CD4-positive, alpha-beta T cell treated with Interleukin-15 for 1 hour (primary cell): ENCODE data around the gene ACOT2.
A peak's percentile ranks its signal among the peaks of the same experiment; 100 is the strongest.
"Not testable (repeated sequence)": the region's sequence is repeated elsewhere in the genome, so short reads cannot be mapped to it uniquely, and the experiment has no call there.

Experiments
- DNase-seq: peaks from one replicate; pipeline ENCODE4 v3.0.0-alpha.2; 2020

ACOT2 gene

DNA sequence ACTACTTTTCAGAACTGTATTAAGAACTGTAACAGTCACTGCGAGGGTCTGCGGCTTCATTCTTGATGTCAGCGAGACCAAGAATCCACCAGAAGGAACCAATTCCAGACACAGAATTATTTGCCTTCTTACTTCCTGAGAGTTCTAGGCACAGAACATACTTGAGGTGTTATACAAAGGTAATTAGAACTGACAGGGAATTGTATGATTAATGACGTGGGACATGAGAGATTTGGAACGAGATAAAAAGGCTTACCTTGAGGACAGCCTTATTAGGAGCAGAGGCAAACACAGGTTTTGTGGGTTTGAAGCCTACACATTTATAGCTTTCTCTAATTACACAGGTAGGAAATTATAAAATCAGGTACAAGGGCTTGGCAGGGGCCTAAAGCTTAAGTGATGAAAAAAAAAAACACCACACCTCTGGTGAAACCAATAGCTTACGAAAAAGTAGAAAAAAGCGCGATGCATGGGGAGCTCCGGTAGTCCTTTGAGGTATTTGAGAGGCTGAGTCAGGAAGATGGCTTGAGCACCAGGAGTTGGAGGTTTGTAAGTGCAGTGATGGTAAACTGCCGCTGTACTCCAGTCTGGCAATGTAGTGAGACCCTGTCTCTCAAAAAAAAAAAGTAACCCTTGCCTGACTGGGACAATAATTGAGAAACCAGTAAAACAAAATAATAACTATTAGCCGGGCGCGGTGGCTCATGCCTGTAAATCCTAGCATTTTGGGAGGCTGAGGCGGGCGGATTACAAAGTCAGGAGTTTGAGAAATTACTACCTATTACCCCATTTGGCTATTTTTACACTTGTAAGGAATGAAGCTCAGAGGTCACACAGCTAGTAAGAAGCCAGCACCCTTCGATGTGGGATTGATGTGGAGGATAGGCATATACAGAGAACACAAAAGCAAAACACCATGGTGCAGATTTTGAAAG is 795 bp upstream of the ACOT2 start:
- no peak for DNase-seq

GRCh38 chr14:73568886-73569184 is 178 bp upstream of the ACOT2 start:
- DNase-seq: not testable (repeated sequence)

GRCh38 chr14:73570913-73571312 is 1.9 kb downstream of the ACOT2 start:
- DNase-seq: peak; percentile 65

GRCh38 chr14:73573034-73573433 is 4.0 kb downstream of the ACOT2 start:
- not testable (repeated sequence) for DNase-seq

- not testable (repeated sequence) for DNase-seq
Observed at GRCh38 chr14:73573740-73574139, 4.7 kb downstream of the ACOT2 start.

DNA sequence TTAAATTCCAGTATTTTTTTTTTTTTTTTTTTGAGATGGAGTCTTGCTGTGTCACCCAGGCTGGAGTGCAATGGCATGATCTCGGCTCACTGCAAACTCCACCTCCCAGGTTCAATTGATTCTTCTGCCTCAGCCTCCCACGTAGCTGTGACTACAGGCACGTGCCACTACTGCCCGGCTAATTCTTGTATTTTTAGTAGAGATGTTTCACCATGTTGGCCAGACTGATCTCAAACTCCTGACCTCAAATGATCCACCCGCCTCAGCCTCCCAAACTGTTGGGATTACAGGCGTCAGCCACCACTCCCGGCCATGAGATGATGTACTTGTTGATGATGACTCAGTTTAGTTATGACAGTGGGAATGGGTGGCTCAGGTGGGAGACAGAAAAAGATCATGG is 5.2 kb downstream of the ACOT2 start:
- not testable (repeated sequence) for DNase-seq

- DNase-seq: no peak
Observed at GRCh38 chr14:73576391-73576790, 7.4 kb downstream of the ACOT2 start.

DNA sequence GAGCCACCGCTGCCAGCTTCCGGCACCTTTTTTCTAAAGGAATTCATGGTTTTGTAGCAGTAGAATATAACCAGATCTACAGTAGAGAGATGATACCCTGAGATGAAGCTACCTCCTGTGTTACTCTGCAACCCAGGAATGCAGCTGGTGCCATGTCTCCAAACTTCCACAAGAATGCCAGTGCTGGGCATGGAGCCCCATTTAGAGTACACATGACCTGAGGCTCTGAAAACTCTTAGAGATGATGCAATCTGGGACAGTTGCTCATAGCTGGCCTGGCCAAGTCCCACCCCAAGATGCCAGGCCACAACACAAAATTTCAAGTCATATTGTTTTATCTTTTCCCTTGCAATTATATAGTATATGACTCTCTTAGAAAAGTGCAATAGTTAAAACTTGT is 8.2 kb downstream of the ACOT2 start:
- DNase-seq: not testable (repeated sequence)

DNA sequence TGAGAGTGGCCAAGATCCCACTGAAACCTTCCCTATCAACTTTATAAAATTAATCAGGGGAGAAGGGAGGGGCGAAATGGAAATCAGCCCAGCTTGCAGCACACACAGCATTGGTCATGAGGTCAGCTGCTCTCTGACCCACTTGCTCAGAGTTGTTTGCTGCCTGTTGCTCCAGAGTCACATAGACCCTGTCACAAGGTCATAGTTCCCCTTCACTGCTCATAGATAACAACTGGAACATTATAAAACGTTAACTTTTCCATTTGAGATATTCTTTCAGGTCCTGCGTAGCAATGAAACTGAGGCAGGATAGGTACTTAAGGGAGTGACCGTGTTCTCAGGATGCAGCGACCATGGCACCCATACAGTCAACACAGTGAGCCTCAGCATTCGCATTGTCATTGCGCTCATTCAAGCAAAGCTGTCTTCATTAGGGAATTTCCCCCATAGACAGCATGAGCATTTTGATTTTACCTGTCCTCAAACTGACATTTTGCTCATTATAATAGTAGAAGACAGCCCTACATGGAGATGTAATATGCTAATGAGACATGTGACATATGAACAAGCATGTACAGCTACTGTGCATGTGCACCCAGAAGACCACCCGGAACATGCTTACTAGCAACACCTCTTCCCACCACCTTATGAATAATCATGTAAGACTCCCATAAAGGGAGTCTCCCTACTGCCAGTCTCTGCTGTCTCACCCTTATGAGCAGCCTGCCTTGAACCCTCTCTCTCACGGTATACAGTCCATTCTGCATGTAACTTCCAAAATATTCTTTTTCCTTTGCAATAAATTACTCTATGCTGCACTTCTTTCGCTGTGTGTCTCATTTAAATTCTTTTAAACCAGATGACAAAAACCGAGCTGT is 13.3 kb downstream of the ACOT2 start:
- DNase-seq: not testable (repeated sequence)

GRCh38 chr14:73588695-73589094 is 19.7 kb downstream of the ACOT2 start:
- DNase-seq: no peak

DNA sequence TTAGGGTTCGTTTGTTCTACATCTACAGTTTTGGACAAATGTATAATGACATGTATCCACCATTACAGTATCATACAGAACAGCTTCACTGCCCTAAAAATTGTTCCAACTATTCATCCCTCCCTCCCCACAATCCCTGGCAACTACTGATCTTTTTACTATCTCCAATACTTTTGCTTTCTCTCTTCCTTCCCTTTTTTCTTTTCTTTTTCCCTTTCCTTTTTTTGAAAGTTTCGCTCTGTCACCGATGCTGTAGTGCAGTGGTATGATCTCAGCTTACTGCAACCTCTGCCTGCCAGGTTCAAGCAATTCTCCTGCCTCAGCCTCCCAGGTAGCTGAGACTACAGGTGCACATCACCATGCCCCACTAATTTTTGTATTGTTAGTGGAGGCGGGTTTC is 20.1 kb downstream of the ACOT2 start:
- DNase-seq: no peak

GRCh38 chr14:73590673-73591004 is 21.6 kb downstream of the ACOT2 start:
- DNase-seq: not testable (repeated sequence)

DNA sequence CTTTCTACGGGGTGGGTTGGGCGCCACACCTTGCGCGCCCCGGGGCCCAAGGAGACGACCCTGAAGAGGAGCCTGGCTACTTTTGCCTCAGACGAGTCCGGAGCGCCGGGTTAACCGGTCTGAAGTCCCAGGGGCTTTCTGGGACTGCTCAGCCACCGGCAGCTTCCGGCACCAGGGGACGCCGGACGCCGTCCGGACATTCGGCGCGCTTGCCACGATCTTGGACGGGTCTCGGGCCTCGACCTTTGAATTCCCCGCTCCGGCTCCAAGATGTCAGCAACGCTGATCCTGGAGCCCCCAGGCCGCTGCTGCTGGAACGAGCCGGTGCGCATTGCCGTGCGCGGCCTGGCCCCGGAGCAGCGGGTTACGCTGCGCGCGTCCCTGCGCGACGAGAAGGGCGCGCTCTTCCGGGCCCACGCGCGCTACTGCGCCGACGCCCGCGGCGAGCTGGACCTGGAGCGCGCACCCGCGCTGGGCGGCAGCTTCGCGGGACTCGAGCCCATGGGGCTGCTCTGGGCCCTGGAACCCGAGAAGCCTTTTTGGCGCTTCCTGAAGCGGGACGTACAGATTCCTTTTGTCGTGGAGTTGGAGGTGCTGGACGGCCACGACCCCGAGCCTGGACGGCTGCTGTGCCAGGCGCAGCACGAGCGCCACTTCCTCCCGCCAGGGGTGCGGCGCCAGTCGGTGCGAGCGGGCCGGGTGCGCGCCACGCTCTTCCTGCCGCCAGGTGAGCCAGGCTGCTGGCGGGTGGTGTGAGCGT is 22.9 kb downstream of the ACOT2 start, which contains the start of gene ACOT4:
Gene ACOT4 (plus strand): TSS at position 184 of the 760 bp plus-strand sequence. CDS start 87 bp downstream, at position 271.
- DNase-seq: peak; percentile 33

GRCh38 chr14:73594491-73594890 is 25.5 kb downstream of the ACOT2 start:
- no peak for DNase-seq

DNA sequence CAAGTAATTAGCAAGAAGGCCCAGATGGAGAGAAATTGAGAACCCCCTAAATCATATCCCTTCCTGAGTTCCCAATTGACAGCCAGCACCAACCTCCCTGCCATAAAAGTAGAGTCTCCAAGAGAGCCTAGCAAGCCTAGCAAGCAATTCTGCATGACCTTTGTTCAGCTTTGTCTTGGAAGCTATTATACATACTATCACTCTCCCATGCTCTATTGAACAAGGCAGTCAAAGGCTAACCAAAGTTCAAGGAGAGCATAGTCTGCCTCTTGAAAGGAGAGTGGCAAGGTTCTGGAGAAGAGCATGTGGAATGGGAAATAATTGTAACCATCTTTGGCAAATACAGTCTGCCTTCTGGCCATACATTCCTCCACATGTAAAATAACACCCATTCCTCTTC is 30.5 kb downstream of the ACOT2 start:
- DNase-seq: no peak

DNA sequence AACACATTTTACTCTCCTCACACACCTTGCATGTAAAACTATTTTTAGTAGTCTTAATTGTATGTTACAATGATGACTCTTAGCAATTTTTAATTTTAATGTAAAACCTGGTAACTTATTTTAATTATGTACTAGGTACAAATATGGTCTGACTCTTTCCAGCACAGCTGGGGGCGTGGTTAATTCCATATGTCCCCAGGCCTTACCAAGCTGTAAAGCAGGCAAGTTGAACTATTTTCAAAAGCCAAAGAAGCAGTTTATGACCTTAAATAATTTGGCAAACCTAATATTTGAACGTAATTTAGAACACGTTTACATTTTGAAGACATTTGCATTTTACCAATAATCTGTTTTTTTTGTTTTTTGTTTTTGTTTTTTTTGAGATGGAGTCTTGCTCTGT is 34.0 kb downstream of the ACOT2 start:
- no peak for DNase-seq

- no peak for DNase-seq
Observed at GRCh38 chr14:73606271-73606670, 37.3 kb downstream of the ACOT2 start.

GRCh38 chr14:73607241-73607640 is 38.2 kb downstream of the ACOT2 start:
- DNase-seq: no peak

- DNase-seq: no peak
Observed at GRCh38 chr14:73610687-73611086, 41.7 kb downstream of the ACOT2 start.

DNA sequence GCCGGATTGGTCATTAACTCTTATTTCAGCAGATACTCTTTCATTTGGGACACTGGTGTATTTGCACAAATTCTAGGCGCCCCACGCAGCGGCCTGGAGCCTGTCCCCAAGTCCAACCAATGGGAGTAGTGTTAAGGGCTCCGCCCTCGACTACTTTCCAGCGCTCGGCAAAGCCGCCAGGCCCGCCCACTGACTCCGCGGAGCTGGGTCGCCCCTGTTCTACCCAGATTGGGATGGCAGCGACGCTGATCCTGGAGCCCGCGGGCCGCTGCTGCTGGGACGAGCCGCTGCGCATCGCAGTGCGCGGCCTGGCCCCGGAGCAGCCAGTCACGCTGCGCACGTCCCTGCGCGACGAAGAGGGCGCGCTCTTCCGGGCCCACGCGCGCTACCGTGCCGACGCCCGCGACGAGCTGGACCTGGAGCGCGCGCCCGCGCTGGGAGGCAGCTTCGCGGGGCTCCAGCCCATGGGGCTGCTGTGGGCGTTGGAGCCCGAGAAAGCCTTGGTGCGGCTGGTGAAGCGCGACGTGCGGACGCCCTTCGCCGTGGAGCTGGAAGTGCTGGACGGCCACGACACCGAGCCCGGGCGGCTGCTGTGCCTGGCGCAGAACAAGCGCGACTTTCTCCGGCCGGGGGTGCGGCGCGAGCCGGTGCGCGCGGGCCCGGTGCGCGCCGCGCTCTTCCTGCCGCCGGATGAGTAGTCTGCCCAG is 43.5 kb downstream of the ACOT2 start, which contains the start of gene ACOT6:
Gene ACOT6 (plus strand): TSS at position 179 of the 707 bp plus-strand sequence. CDS start 55 bp downstream, at position 234.
- DNase-seq: peak; percentile 61

DNA sequence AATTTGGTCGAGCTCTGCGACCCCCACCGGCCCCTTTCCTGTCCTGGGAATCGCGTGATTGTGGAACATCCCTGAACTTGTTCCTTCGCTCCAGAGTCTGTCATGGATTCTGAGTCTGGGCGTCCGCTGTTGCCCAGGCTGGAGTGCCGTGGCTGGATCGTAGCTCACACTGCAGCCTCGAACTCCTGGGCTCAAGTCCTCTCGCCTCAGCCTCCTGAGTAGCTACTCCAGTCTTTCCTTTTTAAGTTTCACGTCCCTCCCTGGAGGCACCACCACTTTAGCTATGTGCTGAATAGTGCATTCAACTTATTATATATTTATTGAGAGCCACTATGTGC is 44.0 kb downstream of the ACOT2 start:
- DNase-seq: no peak

DNA sequence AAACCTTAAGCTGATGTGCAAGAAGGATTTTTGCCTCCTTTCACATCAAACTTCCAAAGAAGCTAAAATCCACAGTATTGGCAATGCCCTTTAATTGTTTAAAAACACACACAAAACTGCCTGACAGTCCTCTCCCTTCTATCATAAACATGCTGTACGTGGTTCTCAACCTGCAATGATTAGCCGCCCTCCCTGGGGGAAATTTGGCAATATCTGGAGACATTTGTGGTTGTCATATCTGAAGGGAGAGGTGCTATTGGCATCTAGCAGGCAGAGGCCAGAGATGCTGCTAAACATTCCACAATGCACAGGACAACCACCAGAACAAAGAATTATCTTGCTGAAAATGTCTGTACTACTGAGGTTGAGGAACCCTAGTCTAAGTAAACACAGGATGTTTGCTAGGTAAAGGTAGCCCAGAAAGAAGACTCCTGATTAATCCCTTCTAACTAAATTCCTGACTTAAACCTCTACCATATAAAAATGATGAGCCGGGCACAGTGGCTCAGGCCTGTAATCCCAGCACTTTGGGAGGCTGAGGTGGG is 44.5 kb downstream of the ACOT2 start:
- DNase-seq: no peak
